Smooth muscle cell (in vitro differentiated cells): ENCODE data around the gene NRN1. TPM values are rescaled to one million over a fixed set of nuclear protein-coding genes. Genes with fewer than 3 reads are reported as not detected.

Experiments
- DNase-seq: peaks from one replicate; lab custom pipeline; 2025; ENCODE audit not compliant: unreplicated experiment; lab: John Stamatoyannopoulos, UW
- H2AFZ ChIP-seq: fragments of 200-600 bp; sonication (generic); 2 replicates; pipeline ENCODE4 v1.6.0; 2016; ENCODE audit warnings: antibody characterized with exemption, low read depth, mild to moderate bottlenecking
- H3F3A ChIP-seq: fragments of 200-600 bp; sonication (generic); 2 replicates; pipeline ENCODE4 v1.6.0; 2017; ENCODE audit warnings: antibody characterized with exemption, low read depth
- H3K27ac ChIP-seq: fragments of 200-600 bp; sonication (generic); 2 replicates; pipeline ENCODE4 v1.5.1; 2016; ENCODE audit warnings: low read depth, mild to moderate bottlenecking
- H3K27me3 ChIP-seq: fragments of 200-600 bp; sonication (generic); 2 replicates; pipeline ENCODE4 v1.6.1; 2016; ENCODE audit warnings: low read depth, mild to moderate bottlenecking
- H3K36me3 ChIP-seq: fragments of 200-600 bp; sonication (generic); 2 replicates; pipeline ENCODE4 v1.5.1; 2016; ENCODE audit warnings: low read depth
- H3K4me1 ChIP-seq: fragments of 200-600 bp; sonication (generic); 2 replicates; pipeline ENCODE4 v1.5.1; 2016; ENCODE audit warnings: low read depth
- H3K4me2 ChIP-seq: fragments of 200-600 bp; sonication (generic); 2 replicates; pipeline ENCODE4 v1.6.0; 2016; ENCODE audit warnings: mild to moderate bottlenecking
- H3K4me3 ChIP-seq: fragments of 200-600 bp; sonication (generic); 2 replicates; pipeline ENCODE4 v1.5.1; 2016; ENCODE audit warnings: mild to moderate bottlenecking
- H3K79me2 ChIP-seq: fragments of 200-600 bp; sonication (generic); 2 replicates; pipeline ENCODE4 v1.6.0; 2016; ENCODE audit warnings: low read depth, mild to moderate bottlenecking
- H3K9ac ChIP-seq: fragments of 200-600 bp; sonication (generic); 2 replicates; pipeline ENCODE4 v1.6.0; 2016; ENCODE audit warnings: low read depth
- H3K9me3 ChIP-seq: fragments of 200-600 bp; sonication (generic); replicated peaks from 2 replicates; pipeline ENCODE4 v1.5.1; 2016; ENCODE audit warnings: low read depth
- H4K20me1 ChIP-seq: fragments of 200-600 bp; sonication (generic); 2 replicates; pipeline ENCODE4 v1.6.0; 2016; ENCODE audit warnings: low read depth
- CTCF ChIP-seq: fragments of 200-600 bp; sonication (generic); IDR thresholded peaks from 2 replicates; pipeline ENCODE4 v1.5.1; 2017; ENCODE audit warnings: borderline replicate concordance, mild to moderate bottlenecking, antibody characterized with exemption; ENCODE audit not compliant: insufficient read depth, poor library complexity, severe bottlenecking
- WGBS: methylation state at CpG from one replicate; pipeline ENCODE4 v1.1.7; 2016; ENCODE audit warnings: low lambda C conversion rate; 5-methylcytosine and 5-hydroxymethylcytosine counted together
- polyA plus RNA-seq: library from polyadenylated mRNA; unstranded; fragments of >200 nt; fragmentation: Nextera tagmentation; extraction: Ambion mirVana; gene quantifications from 2 replicates; pipeline ENCODE4 v1.2.1, GENCODE V29; 2016
- total RNA-seq: library from RNA; depleted of rRNA; stranded (reverse); fragments of >200 nt; gene quantifications from 2 replicates; pipeline ENCODE4 v1.2.3, GENCODE V29; 2014

The NRN1 gene
- total and polyA plus RNA-seq, 2 experiments from 2014 or later, result 0.27 TPM; not detected in 1

GRCh38 chr6:5997420-5997987 lies 9.2 kb downstream of the NRN1 start:
- 4% methylated on average over 22 of the region's 22 CpGs for WGBS
- Histone ChIP-seq H3K4me1 (peaks cover 41% of the 10 kb centered on the region), H3K4me3 (peak overlapping the region; percentile 83), H3K4me2 (peak overlapping the region; percentile 99), H3K79me2 (no peaks in the 10 kb centered on the region), H3K9ac (no peak overlapping the region), H4K20me1 (no peaks in the 10 kb centered on the region), H3K27ac (no peak overlapping the region), H3K27me3 (peaks cover 100% of the 10 kb centered on the region), H3K9me3 (no peaks in the 10 kb centered on the region), H3F3A (no peaks in the 10 kb centered on the region), H3K36me3 (no peaks in the 10 kb centered on the region), H2AFZ (no peak overlapping the region)
- TF ChIP-seq CTCF, result no peak
- DNase-seq, result no peak

GRCh38 chr6:5996714-5997419 lies 9.9 kb downstream of the NRN1 start:
- WGBS, result under 1% methylated on average over 38 of the region's 48 CpGs
- DNase-seq, result no peak
- H3K4me3 ChIP-seq, result peak overlapping the region; percentile 83
- H3F3A ChIP-seq, result no peaks in the 10 kb centered on the region
- H2AFZ ChIP-seq, result peak overlapping the region; percentile 96
- TF ChIP-seq CTCF, result no peak
- H3K27ac ChIP-seq, result no peak overlapping the region
- no peaks in the 10 kb centered on the region for H3K9me3 ChIP-seq
- H3K4me2 ChIP-seq, result peak overlapping the region; percentile 99
- H3K4me1 ChIP-seq, result peaks cover 37% of the 10 kb centered on the region
- no peak overlapping the region for H3K9ac ChIP-seq
- H3K36me3 ChIP-seq, result no peaks in the 10 kb centered on the region
- H4K20me1 ChIP-seq, result no peaks in the 10 kb centered on the region
- H3K79me2 ChIP-seq, result no peaks in the 10 kb centered on the region
- peaks cover 100% of the 10 kb centered on the region for H3K27me3 ChIP-seq

GRCh38 chr6:5995949-5996713 lies 10.6 kb downstream of the NRN1 start:
- 4% methylated on average over 33 of the region's 41 CpGs for WGBS
- Histone ChIP-seq H3F3A (no peaks in the 10 kb centered on the region), H3K4me3 (peak overlapping the region; percentile 83), H3K9ac (no peak overlapping the region), H3K4me2 (peak overlapping the region; percentile 99), H3K4me1 (peaks cover 37% of the 10 kb centered on the region), H3K9me3 (no peaks in the 10 kb centered on the region), H3K36me3 (no peaks in the 10 kb centered on the region), H3K27ac (no peak overlapping the region), H2AFZ (peak overlapping the region; percentile 96), H3K79me2 (no peaks in the 10 kb centered on the region), H4K20me1 (no peaks in the 10 kb centered on the region), H3K27me3 (peaks cover 100% of the 10 kb centered on the region)
- TF ChIP-seq CTCF, result peak; percentile 11
- DNase-seq, result no peak
